ENCODE data around the gene FAM89B. TPM values are rescaled to one million over a fixed set of nuclear protein-coding genes. Genes with fewer than 3 reads are reported as not detected.
A peak's percentile ranks its signal among the peaks of the same experiment; 100 is the strongest.

Gene FAM89B
- total RNA-seq, 1 experiment from 2014 or later = 39.2 TPM

GRCh38 chr11:65573391-65574079, 1.2 kb downstream of the FAM89B start:
- DNase-seq (ENCODE audit: low spot score) = peak; percentile 37

- peak; percentile 90 for DNase-seq (ENCODE audit: low spot score)
Observed at GRCh38 chr11:65574109-65574810, 1.9 kb downstream of the FAM89B start.

- no peak for DNase-seq (ENCODE audit: low spot score)
Observed at GRCh38 chr11:65574811-65575567, 2.7 kb downstream of the FAM89B start.

GRCh38 chr11:65575568-65576231, 3.4 kb downstream of the FAM89B start, which contains the start of gene EHBP1L1:
Gene EHBP1L1 (plus strand): TSS chr11:65576053. CDS start chr11:65576303, 250 bp downstream.
- DNase-seq (ENCODE audit: low spot score) = peak; percentile 32

- DNase-seq (ENCODE audit: low spot score) = no peak
Observed at GRCh38 chr11:65576232-65576866, 4.0 kb downstream of the FAM89B start.

DNA sequence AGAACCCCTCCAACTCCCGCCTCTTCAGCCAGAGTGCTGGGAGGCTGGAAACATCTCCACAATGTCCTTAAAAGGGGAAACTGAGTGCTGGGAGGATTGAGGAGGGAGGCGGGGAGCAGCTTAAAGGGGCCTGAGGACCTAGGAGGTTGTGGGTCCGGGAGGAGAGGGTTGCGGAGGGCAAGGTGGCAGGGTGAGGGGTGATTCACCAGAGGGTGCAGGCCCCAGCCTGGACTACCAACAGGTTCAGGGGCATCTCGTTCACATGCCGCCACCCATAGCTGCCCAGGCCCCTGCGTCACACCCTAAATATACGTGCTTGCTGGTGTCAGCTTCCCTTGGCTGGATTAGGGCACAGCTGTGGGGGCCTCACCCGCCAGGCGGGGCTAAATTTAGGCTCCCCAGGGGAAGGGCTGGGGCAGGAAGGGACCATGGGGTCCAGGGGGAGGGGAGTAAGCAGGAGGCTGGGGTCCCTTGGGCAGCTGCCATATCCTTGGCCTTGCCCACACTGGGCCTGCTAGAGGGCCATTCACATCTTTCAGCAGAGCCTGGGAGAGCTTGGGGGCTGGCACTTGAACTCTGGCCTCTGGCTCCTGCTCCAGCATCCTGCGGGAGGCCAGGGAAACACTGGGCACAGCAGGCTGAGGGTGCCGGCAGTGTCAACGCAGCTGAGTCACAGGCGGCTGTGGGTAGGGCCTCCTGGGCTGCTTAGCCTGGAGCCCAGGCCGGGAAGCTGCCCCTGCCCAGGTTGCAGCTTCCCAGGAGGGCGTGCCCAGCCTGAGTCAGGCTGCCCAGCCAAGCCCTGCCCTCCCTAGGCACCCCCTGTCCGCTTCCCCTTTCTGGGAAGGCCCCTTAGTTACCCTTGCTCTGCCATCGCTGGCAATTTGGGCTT, 4.8 kb downstream of the FAM89B start:
- peak; percentile 87 for DNase-seq (ENCODE audit: low spot score)

DNA sequence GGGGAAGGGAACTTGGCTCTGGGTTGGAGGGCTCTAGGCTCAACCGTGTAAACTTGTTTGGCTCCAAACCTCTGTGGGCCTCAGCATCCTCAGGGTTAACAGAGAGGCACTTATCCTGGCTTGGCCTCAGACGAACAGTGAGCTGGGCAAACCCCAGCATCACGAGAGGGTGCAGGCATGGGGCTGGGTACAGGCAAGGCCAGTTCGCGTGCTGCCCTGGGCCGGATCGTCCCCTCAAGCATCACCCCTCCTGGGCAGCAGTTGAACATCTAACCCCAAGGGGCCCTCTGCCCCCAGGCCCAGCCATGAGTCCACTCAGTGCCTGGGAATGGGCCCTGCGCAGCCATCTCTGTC, 5.4 kb downstream of the FAM89B start:
- DNase-seq (ENCODE audit: low spot score) = no peak

DNA sequence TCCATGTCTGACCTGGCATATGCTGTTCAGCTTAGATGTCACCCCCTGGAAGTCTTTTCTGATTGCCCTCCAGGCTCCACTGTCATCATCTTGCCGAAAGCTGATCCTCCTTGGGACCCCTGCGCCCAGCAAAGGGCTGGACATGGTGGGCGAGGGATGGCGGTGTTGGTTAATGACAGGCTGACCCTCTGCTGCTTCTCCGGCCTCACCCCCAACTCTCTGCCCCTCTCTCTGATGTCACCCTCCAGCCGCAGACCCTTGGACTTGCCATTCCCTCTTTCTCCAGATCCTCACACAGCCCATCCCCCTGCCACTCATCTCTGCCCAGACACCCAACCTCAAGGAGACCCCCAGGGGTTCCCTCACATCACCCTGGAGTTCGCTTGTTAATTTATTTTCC, 5.8 kb downstream of the FAM89B start:
- DNase-seq (ENCODE audit: low spot score) = no peak

- no peak for DNase-seq (ENCODE audit: low spot score)
Observed at GRCh38 chr11:65578667-65579066, 6.3 kb downstream of the FAM89B start.

DNA sequence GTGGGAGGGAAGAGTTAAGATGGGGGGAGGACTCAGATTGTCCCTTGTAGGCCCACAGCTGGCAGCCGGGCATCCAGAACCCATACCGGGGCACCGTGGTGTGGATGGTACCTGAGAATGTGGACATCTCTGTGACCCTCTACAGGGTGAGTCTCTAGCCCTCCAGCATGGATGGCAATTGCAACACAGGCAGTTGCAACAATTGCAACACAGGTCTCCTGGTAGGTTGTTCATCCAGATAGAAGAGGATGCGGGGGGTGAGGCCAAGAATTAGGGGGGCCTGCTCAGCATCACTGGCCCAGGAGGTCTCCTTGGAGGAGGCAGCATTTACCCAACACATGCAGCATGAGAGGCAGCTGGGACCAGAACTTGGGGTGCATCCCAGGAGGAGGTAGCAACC, 7.0 kb downstream of the FAM89B start:
- DNase-seq (ENCODE audit: low spot score) = no peak

GRCh38 chr11:65580031-65580692, 7.8 kb downstream of the FAM89B start:
- no peak for DNase-seq (ENCODE audit: low spot score)

DNA sequence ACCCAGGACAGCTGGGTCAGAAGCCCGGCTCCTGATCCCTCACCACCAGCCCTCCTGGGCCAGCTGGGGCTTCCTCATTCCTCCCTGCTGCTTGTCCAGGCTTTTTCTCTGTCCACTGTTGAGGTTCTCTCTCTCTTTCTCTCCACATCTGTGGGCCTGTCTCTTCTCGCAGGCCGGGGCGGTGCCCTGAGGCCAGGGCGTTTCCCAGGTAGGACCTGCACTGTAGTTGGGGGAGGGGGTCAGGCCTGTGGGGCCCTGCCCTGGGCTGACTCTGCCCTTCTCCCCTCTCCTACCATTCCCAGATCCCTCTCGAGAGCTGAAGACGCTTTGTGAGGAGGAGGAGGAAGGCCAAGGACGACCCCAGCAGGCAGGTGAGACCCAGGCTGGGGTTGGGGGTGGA, 8.4 kb downstream of the FAM89B start:
- no peak for DNase-seq (ENCODE audit: low spot score)

DNA sequence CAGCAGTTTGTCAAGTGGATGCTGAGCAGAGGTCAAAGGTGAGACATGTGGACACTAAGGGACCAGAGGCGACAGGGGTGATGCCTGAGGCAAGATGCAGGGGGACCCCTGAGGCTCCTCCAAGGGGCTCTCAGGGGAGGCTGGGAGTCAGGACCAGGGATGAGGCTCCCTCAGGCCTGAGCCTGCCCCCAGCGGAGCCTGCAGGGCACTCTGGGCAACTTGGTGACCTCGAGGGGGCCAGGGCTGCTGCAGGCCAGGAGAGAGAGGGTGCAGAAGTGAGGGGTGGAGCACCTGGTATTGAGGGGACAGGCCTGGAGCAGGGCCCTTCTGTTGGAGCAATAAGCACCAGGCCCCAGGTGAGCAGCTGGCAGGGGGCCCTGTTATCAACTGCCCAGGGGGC, 9.6 kb downstream of the FAM89B start:
- no peak for DNase-seq (ENCODE audit: low spot score)

- DNase-seq (ENCODE audit: low spot score) = no peak
Observed at GRCh38 chr11:65583589-65583988, 11.3 kb downstream of the FAM89B start.

DNA sequence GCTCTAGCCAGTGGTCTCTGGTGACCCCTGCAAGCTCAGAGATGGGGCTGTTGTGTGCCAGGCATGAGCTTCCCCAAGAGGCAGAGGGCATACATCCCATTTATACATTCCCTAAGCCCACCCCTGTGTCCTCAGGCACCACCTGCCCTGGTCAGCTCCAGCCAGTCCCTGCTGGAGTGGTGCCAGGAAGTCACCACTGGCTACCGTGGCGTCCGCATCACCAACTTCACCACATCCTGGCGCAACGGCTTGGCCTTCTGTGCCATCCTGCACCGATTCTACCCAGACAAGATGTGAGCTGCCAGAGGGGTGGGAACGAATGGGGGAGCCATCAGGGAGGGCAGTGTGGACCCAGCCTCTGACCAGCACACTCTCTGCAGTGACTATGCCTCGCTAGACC, 11.8 kb downstream of the FAM89B start:
- no peak for DNase-seq (ENCODE audit: low spot score)

DNA sequence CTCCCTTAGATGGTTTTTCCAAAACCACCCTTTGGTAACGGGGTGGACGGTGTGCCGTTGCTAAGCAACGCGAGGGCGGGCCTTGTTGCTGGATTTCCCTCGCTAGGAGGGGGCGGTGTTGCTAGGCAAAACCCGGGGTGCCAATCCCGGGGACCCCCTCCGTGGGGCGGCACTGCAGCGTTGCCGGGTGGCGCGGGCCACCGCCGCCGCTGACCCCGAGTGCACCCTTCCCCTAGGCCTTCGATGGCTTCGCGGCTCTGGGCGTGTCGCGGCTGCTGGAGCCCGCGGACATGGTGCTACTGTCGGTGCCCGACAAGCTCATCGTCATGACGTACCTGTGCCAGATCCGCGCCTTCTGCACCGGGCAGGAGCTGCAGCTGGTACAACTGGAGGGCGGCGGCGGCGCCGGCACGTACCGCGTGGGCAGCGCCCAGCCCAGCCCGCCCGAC, 12.4 kb downstream of the FAM89B start:
- DNase-seq (ENCODE audit: low spot score) = no peak

GRCh38 chr11:65585396-65586246, 13.3 kb downstream of the FAM89B start:
- no peak for DNase-seq (ENCODE audit: low spot score)

- no peak for DNase-seq (ENCODE audit: low spot score)
Observed at GRCh38 chr11:65586247-65586630, 13.9 kb downstream of the FAM89B start.

DNA sequence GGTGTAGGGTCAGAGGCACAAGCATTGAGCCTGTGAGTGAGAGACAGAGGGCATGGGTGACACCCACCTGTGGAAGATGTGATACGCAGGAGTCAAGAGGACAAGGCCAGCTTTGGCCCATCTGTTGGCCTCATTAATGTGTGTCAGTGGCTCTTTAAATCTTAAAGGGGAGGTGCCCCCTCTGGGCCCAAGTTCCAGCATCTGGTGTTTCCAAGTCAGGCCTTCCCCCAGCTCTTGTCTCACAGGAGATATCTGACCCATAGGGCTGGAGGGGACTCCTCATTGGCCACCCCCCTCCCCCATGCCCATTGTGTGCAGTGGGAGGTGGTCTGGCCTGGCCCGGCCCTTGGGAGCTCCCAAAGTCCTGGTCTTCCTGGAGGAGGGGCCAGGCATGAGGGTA, 14.3 kb downstream of the FAM89B start:
- no peak for DNase-seq (ENCODE audit: low spot score)
